Measurements from ENCODE around the gene HOXB5.

The HOXB5 gene

DNA sequence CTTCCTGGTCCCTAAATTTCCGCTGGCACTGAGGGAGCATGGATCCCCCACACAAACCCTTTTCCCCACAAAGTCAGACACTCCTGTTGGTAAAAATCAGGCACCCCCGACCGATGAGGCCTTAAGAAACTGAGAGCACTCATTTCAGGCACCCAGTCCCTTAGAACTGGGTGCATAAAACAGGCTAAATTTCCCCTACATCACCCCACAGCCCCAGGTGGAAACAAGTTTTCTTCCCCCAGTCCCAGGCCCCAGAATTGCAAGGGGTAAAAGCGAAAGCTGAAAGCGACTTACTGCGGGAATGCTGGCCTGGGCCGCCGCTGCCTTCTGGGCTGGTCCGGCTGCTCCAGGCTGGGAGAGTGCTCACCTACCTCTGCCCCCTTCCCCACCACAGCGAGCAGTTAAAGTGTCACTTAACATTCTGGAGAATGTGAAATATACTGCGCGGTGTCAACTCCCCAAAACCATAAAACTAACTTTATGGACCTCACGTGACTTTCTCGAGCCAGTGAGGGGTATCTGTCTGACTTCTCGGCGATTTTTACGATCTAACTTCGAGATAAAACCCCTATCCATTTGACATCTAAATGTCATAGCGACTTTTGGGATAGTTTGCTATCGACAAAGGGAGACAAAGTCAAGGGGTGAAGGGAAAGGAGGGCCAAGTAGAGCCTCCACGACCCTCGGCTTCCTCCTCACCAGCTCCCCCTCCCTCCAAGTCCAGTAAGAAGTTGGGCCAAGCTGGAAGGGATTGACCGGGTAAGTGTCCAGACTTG is 3.6 kb downstream of the HOXB5 start, which contains the start of gene HOXB3:
TSS of gene HOXB3 (minus strand) at position 411 of the 776 bp plus-strand sequence. CDS start 37,767 bp downstream, outside the sequence.
- DNase-seq (ENCODE audit: low read depth), result no peak

DNA sequence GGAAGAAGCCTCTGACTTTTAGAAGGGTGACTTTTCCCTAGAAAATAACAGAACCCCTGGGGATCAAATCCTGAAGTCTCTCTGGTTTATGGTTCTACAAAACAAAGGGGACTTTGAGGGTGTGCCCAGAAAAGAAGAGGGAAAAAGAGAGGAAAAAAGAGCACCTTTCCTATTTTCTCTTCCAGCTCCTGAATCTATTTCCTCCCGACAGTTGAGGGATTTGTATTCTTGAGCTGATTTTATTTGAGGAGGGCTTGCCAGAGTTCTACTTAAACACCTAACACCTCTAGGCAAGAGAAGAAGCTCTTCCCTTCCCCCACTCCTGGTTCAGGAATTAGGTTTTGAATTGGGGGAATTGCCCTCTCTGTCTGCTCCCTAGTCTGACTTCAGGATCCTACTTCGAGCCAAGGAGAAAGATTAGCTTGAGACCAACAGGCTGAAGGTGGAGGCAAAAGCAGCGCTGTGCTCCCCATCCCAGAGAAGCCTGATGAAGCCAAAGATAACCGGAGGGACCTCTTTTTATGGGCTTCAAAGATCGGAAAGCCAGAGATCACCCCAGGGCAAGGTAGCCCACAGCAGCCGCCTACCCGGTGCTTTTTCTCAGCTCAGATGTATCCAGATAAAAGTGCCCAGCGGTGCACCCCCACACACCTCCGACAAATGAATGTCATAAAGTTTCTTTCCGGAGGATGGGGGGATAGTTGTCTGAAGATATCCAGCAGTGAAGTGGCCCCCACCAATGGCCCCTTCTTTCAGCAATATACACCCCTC is 4.3 kb downstream of the HOXB5 start:
- TF ChIP-seq, protein P1, sequence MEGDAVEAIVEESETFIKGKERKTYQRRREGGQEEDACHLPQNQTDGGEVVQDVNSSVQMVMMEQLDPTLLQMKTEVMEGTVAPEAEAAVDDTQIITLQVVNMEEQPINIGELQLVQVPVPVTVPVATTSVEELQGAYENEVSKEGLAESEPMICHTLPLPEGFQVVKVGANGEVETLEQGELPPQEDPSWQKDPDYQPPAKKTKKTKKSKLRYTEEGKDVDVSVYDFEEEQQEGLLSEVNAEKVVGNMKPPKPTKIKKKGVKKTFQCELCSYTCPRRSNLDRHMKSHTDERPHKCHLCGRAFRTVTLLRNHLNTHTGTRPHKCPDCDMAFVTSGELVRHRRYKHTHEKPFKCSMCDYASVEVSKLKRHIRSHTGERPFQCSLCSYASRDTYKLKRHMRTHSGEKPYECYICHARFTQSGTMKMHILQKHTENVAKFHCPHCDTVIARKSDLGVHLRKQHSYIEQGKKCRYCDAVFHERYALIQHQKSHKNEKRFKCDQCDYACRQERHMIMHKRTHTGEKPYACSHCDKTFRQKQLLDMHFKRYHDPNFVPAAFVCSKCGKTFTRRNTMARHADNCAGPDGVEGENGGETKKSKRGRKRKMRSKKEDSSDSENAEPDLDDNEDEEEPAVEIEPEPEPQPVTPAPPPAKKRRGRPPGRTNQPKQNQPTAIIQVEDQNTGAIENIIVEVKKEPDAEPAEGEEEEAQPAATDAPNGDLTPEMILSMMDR (IDR thresholded peaks at IDR 0.05; ENCODE audit: low read depth, low read length), result no peak
- TF ChIP-seq MYC (IDR thresholded peaks at IDR 0.05; ENCODE audit: low read depth, low read length), result no peak
- no peak for DNase-seq (ENCODE audit: low read depth)
- no peak overlapping the region for H3K4me3 ChIP-seq (ENCODE audit: low read depth, low read length)

More for the DNA sequence above, 3.6 kb downstream of the HOXB5 start, which contains the start of gene HOXB3:
- no peak within 1 kb of the TSS for H3K4me3 ChIP-seq (ENCODE audit: low read depth, low read length)
- no peak for TF ChIP-seq POLR2A (IDR thresholded peaks at IDR 0.05; ENCODE audit: extremely low read depth, insufficient read length)
- no peak for TF ChIP-seq MYC (IDR thresholded peaks at IDR 0.05; ENCODE audit: low read depth, low read length)
- TF ChIP-seq, protein P1 (IDR thresholded peaks at IDR 0.05; ENCODE audit: low read depth, low read length), result no peak
- TF ChIP-seq, protein P2, sequence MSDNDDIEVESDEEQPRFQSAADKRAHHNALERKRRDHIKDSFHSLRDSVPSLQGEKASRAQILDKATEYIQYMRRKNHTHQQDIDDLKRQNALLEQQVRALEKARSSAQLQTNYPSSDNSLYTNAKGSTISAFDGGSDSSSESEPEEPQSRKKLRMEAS (IDR thresholded peaks at IDR 0.05; ENCODE audit: low read depth, low read length), result no peak

DNA sequence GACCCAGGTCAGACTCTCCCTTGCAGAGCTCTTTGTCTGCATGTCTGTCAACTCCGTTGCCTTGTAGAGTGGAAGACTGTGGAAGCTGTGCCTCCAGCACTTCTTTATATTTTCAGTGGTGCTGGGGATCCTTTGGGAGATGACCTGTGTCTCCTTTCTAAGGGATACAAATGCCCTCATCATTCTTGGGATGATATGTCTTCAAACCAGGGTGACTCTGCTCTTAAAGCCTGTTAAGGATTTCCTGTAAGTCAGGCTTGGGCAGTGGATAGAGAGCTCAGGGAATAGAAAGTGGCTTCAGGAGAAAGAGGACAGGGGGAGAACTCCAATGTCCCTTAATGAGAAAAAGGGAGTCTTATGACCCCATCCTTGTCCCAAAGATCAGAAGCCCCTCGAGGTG is 5.1 kb downstream of the HOXB5 start:
- DNase-seq (ENCODE audit: low read depth), result no peak
- H3K4me3 ChIP-seq (ENCODE audit: low read depth, low read length), result no peak overlapping the region
- TF ChIP-seq POLR2A (IDR thresholded peaks at IDR 0.05; ENCODE audit: extremely low read depth, insufficient read length), result no peak
- TF ChIP-seq, protein P1 (IDR thresholded peaks at IDR 0.05; ENCODE audit: low read depth, low read length), result no peak
- TF ChIP-seq, protein P2 (IDR thresholded peaks at IDR 0.05; ENCODE audit: low read depth, low read length), result no peak
- TF ChIP-seq MYC (IDR thresholded peaks at IDR 0.05; ENCODE audit: low read depth, low read length), result no peak

DNA sequence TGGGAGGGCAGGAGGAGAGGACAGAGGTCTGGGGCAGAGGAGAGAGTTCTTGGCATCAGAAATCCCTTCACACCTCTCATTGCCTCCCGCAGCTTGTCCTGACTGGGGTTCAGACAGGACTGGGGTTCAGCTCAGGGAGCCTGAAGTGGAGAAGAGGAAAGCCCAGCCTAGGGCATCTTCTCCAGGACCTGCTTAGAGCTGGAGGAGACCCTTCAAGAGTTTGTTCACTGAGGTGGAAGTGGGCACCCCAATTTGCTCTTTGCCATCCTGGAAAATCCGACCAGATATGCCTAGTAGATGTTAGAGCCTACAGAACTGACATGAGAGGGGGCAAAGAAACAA is 5.5 kb downstream of the HOXB5 start:
- no peak for DNase-seq (ENCODE audit: low read depth)
- H3K4me3 ChIP-seq (ENCODE audit: low read depth, low read length), result no peak overlapping the region
- TF ChIP-seq, protein P2 (IDR thresholded peaks at IDR 0.05; ENCODE audit: low read depth, low read length), result no peak
- TF ChIP-seq, protein P1 (IDR thresholded peaks at IDR 0.05; ENCODE audit: low read depth, low read length), result no peak
- TF ChIP-seq POLR2A (IDR thresholded peaks at IDR 0.05; ENCODE audit: extremely low read depth, insufficient read length) (no peak), MYC (IDR thresholded peaks at IDR 0.05; ENCODE audit: low read depth, low read length) (no peak)

DNA sequence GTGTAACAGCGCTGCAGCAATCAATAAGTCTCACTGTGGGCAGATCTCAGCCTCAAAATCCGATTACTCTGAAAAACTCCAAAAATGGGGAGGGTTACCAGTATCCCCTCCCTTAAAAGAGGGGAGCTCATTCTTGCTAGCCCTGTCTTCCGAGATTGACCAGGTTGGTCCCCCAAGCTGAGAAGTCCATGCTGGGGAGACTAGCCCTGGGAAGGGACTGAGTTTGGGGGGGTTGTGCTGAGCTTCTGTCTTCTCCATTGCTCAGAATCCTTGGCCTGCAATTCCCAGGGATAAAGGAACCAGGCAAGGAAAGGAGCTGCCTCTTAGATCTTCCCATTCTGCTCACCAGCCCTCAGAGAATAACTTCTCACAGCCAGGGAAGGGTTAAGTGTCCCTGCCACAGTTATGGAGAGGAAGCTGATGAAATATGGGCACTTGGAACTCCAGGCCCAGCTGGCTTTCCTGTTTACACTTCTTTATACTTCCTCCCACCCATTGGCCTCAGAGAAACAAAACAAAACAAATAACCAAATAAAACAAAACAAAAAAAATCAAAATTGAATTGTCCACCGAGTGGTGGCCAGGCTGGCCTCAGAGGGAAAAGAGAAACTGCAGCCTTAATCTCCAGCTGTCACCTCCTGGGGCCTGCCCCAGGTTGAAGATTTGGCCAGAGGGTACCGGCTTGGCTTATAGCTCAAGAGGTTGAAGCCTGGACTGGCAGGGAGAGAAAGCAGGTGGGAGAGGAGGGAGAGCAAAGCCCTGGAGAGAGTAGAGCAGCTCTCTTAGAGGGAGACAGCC is 6.1 kb downstream of the HOXB5 start:
- TF ChIP-seq, protein P2 (IDR thresholded peaks at IDR 0.05; ENCODE audit: low read depth, low read length), result no peak
- TF ChIP-seq, protein P1 (IDR thresholded peaks at IDR 0.05; ENCODE audit: low read depth, low read length), result no peak
- no peak for TF ChIP-seq POLR2A (IDR thresholded peaks at IDR 0.05; ENCODE audit: extremely low read depth, insufficient read length)
- DNase-seq (ENCODE audit: low read depth), result no peak
- H3K4me3 ChIP-seq (ENCODE audit: low read depth, low read length), result no peak overlapping the region

Data from NB4 (cell line).